HG02870 (cell line): ENCODE measurements around the gene CEP120.
"Not testable (repeated sequence)": the region's sequence is repeated elsewhere in the genome, so short reads cannot be mapped to it uniquely, and the experiment has no call there.

Source experiments
- ATAC-seq: cut with Tn5 transposase; IDR thresholded peaks from one replicate; pipeline ENCODE4 v1.9.1; 2021; ENCODE audit warnings: mild to moderate bottlenecking, moderate library complexity; ENCODE audit not compliant: unreplicated experiment

The CEP120 gene

DNA sequence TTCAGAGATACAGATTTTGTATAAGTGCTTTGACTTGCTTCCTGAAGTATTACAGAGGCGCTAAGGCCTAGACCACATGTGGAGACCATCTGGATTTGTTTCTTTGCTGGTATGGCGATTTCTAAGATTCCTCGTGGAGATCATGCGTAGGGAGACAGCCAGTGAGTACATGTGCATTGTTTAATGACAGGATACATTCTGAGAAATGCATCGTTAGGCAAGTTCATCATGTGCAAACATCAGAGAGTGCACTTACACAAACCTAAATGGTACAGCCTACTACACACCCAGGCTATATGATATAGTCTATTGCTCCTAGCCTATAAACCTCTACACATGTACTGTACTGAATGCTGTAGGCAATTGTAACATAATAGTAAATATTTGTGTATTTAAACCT lies 16.5 kb upstream of the CEP120 start:
- no peak for ATAC-seq

DNA sequence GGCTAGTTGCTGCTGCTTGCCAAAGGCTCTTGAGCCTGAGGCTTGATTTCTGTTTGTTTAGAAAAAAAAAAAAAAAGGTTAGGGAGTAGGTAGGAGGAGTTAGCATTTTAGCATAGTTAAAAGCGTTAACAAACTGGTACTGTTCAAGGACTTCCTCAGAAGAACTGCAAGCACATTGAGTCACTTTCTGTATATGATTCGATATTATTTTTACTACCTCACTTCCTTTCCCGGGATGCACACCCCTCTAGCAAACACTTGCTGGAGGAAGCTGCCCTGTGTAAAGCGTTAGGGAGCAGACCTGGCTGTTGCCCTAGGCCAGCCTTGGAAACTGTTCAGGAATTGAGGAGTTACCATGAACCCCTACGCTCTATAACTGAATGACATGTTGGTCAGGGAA lies 15.7 kb upstream of the CEP120 start:
- no peak for ATAC-seq

DNA sequence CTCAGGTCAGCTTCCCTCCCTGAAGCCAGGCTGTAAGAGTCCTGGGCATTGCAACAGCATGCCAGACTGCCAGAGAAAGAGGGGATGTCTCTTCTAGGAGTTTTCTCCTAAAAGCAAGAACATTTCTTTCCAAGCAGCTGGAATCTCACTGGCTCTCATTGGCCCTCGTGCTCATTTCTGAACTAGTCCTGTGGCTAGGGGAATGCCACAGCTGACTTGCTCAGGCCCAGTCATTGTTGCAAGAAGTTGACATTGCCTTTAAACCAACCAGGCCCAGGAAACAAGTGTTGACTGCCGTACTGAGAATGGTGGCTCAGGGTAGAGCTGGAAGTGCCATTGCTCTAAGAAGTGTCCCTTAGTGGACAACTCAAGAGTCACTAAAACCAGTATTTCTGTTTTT lies 15.0 kb upstream of the CEP120 start:
- peak; percentile 88 for ATAC-seq

DNA sequence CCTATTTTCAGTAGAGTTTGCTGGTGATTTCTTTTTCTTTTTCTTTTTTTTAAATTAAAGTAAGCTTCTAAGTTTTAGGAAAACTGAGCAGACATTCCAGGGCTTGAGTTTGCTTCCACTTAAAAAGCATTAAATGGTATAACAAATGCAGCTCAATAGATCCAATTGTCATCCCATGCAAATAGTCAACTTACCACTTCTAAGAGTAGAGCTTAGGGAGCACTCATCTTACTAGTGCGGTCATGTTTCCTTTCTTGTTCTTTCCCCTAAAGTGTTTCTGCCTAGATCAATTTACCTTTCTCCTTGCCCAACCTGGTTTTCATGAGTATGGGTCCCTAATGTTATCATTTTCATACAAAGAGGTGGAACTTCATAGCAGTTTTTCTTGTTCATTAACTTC lies 13.0 kb upstream of the CEP120 start:
- ATAC-seq, result no peak

DNA sequence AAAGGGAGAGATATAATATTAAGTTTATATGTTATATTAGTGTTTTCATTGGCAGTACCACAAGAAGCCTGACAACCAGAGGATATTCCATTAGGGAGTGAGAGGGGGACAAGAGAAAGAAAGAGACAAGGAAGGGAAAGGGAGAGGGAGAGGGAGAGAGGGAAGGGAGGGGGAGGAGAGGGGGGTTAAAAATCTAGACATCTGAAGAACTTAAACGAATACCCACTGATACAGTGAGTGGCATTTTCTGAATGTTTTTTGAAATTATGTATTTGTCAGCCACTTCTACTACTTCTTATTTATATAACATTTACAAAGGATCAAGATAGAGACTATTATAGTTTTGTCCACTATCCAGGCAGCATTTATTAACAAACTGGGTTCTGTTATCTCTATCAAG lies 11.6 kb upstream of the CEP120 start:
- no peak for ATAC-seq

DNA sequence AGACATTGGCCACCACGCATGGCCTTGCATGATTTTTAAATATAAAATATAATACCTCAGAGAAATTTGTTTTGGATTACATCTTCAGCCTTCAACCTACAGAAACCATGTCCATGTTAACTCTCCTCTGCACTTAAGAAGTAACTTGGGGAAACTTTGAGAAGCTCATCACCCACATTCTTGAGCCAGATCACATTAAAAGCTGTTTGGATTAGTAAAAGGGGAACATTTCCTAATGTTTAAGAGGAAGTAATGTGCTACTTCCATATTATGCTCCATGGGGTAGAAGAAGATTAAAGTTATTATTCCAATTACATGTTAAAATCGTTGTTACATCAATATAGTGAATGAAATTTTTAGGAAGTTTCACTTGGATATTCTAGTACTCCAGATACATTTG lies 10.4 kb upstream of the CEP120 start:
- no peak for ATAC-seq

DNA sequence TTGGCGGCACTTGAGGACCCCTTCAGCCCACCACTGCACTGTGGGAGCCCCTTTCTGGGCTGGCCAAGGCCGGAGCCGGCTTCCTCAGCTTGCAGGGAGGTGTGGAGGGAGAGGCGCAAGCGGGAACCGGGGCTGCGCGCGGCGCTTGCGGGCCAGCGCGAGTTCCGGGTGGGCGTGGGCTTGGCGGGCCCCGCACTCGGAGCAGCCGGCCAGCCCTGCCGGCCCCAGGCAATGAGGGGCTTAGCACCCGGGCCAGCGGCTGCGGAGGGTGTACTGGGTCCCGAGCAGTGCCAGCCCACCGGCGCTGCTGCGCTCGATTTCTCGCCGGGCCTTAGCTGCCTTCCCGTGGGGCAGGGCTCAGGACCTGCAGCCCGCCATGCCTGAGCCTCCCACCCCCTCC lies 7.2 kb upstream of the CEP120 start:
- not testable (repeated sequence) for ATAC-seq

DNA sequence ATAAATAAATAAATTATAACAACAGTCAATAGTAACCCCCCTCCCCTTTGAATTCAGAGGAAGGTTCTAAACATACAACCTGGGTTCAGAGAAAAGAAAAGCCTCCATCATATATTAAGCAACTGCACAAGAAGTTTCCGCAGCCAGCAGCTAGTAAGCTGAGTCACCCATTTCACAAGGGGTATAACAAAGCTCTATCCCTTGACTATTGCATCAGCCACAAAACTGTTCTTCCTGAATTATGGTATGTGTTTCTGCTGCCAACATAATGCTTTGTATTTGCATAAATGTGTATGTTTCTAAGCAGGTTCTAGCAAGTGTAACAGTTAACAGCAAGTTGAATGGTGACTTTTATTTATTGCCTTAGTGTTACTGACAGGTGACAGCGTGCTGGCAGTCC lies 6.8 kb upstream of the CEP120 start:
- ATAC-seq, result no peak

DNA sequence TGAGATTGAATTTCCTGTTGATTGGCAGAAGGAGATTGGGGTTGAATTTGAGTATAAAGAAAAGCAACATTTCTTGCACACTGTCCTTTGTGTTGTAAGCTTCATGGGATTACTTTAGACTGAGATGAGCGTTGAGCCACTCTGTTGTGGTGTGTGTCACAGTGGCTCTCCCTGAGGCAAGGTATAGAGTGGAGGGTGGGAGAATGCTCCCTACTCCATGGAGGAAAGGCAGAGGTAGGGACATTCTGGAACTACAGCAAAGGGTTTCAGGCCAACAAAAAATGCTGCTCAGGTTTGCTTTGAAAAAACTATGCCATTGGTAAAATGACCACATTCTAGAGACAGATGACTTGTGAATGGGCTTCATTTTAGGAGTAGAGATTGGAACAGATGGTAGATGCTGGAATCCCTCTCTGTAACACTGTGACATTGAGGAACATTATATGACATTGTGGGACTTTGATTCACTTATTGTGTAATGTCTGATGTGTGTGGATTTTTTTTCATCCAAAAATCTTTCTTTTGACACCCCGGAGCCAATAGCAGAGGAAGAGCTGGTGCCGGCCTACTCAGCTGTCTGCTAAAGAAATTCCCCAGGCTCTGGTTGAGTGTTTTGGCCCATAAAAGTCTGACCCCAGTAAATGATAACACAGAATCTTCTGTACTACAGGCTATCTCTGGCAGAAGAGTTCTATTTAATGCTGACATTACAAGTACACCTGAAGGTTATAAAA lies 6.2 kb upstream of the CEP120 start:
- ATAC-seq, result no peak

DNA sequence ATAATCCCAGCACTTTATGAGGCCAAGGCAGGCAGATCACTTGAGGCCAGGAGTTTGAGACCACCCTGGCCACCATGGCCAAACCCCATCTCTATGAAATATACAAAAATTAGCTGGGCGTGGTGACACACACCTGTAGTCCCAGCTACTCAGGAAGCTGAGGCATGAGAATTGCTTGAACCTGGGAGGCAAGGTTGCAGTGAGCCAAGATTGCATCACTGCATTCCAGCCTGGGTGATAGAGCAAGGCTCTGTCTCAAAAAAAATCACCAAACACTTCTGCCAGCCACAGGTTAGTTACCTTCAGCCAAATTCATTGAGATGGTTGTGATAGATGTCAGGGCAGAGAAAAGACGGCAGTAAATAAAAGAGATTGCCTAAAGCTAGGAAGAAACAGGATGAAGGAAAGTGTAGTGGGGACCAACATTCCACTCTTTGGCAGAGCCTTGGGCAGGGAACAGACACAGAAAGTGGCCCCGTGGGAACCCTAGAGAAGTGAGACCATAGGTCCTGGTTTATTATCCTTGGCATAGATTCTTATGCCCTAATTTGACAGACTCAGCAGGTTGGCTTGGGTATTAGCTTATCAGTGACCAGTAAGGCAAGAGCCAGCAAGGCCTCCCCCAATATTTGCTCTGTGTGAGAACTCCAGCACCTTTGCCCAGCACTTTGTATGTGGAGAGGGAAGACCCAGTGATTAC lies 5.5 kb upstream of the CEP120 start:
- no peak for ATAC-seq

DNA sequence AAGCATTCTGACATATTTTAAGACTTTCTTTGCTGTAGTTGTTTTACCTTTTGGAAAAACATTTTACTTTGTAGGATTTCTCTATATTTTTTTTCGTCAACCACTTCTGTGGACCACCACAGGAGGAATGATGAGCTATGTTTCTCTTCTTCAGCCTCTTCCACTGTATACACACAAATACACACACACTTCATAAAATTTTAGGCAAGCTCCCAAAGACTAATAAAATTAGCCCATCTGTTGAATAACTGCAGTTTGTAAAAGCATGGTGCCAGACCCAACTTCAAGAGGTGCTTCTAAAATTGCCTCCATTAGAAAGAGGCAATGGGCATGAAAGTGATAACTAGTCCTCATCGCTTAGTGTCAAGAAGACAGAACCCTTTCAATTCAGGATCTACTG lies 4.1 kb upstream of the CEP120 start:
- ATAC-seq, result no peak

DNA sequence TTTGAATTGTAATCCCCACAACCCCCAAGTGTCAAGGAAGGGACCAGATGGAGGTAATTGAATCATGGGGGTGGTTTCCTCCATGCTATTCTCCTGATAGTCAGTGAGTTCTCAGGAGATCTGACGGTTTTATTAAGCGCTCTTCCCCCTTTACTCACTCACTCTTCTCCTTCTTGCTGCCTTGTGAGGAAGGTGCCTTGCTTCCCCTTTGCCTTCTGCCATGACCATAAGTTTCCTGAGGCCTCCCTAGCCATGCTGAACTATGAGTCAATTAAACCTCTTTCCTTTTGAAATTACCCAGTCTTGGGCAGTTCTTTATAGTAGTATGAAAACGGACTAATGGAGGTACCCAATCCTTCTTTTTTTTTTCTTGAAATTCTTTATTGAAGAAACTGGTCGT lies 2.2 kb upstream of the CEP120 start:
- ATAC-seq, result no peak

DNA sequence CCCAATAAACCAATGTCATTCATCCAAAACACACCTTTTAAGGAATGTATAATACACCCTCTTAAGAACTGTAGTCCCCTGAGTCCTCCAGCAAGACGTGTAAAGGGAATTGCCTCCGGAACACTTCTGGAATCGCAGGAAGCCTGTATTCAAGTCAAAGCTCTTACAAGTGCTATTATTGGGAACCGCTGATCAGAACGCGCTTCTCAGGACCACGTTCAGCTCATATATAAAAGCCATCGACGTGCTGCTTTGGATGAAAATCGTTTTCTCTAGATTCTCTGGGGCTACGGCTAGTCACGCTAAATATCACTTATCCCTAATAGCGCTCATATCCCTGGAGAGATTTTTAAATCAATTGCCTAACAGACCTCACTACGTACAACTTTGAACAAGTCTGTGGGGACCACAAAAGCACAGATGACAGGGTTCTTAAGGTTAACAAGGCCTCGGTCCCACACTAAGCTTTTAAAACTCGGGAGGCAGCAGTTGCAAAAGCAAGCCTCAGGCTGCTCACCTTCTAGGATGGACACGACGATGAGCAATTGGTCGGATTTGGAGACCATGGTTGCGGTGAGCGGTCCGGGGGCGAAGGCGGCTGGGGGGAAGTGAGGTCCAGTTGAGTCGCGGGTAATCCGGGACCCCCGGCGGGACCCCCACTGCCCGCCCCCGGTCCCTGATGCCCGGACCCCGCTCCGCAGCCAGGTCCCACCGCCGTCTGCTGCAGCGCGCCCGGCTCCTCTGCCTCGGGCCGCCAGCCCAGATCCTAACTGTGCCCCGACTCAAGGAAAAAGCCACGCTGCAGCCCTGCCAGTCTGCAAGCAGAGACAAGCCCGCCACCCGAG lies 548 bp downstream of the CEP120 start:
- peak; percentile 8 for ATAC-seq

DNA sequence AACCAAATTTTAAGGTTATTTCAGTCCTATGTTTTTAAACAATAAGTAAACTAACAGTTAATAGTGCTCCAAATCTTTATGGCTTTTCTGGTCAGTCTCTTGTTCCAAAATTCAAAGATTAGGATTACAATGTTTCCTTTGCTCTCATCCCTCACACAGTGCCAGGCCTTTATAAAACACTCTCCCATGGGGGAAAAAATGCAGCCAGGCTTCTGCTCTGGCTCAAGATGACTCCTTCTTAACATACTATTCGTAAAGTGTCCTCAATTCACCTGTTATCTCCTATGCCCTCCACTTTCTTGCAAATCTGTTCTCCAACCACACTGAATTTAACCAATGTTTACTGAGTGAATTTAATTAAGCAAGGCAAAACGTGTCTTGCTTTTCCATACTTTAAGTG lies 1.4 kb downstream of the CEP120 start:
- no peak for ATAC-seq

DNA sequence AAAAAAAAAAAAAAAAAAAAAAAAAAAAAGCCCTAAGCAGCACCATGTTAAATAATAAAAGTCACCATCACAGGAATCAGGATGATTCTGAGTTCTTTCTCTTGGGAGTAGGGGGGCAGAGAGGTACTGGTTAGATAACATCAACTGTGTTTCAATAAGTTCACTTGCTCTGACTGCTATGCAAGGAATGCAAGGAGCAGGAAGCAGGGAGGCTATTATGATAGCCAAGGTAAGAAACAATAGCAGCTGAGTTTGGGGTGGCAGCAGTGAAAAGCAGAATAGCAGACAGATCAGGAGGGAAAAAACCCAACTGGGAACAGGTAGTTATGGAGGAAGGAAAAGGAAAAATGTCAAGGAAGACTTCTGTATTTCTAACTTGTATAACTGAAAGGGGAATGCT lies 8.2 kb downstream of the CEP120 start:
- no peak for ATAC-seq

DNA sequence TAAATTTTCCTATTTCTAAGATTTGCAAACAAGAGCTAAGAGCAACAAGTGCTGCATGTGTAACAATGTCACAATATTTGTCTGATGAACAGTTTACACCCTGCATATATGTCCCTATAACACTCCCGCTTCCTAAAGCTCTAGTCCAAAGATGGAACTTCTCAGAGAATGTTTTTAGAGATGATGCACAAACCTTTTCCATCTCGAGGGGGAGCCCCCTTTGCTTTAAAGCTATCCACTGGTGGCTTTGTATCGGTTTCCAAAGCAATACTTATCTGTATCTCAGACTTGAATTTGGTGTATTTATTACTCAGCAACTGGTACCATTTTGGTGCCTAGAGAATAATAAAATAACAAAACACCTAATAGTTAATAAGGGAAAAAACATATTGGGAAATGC lies 11.0 kb downstream of the CEP120 start:
- ATAC-seq, result no peak

DNA sequence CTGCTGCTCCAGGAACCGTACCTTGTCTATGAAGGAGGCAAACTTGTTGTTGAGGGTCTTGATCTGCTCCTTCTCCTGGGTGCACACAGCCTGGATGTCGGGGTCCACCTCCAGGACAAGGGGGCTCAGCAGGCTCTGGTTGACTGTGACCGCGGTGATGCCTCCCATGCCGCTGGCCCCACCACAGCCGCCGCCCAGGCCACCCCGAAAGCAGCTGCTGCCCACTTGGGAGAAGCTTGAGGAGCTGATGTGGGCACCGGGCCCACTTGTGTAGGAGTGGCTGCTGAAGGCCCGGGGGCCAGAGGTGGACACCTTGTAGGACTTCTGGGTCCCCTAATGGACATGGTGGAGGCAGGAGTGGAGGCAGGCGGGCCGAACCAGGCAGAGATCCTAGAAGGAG lies 21.2 kb downstream of the CEP120 start:
- not testable (repeated sequence) for ATAC-seq

DNA sequence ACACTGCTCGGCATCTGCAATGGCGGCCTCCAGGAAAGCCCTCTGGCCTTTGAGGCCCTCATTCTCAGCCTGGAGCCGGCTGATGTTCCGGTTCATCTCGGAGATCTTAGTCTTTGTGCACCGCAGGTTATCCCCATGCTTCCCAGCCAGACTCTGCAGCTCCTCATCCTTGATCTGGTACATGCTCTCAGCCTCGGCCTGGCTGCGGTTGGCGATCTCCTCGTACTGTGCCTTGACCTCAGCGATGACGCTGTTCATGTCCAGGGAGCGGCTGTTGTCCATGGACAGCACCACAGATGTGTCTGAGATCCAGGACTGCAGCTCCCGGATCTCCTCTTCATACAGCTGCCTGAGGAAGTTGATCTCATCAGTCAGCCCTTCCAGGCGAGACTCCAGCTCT lies 21.9 kb downstream of the CEP120 start:
- ATAC-seq, result no peak

DNA sequence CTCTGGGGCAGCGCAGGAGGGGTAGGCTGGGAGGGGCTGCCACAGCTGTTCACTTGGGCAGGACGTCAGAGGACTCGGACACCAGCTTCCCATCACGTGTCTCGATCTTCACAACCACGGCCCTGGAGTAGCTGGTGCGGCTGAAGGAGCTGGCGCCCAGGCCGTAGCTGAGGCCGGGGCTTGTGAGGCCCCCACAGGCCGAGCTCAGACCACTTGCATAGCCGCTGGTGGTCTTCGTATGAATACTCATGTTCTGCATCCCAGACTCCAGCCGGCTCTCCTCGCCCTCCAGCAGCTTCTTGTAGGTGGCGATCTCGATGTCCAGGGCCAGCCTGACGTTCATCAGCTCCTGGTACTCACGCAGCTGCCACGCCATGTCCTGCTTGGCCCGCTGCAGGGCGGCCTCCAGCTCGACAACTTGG lies 22.3 kb downstream of the CEP120 start:
- not testable (repeated sequence) for ATAC-seq

DNA sequence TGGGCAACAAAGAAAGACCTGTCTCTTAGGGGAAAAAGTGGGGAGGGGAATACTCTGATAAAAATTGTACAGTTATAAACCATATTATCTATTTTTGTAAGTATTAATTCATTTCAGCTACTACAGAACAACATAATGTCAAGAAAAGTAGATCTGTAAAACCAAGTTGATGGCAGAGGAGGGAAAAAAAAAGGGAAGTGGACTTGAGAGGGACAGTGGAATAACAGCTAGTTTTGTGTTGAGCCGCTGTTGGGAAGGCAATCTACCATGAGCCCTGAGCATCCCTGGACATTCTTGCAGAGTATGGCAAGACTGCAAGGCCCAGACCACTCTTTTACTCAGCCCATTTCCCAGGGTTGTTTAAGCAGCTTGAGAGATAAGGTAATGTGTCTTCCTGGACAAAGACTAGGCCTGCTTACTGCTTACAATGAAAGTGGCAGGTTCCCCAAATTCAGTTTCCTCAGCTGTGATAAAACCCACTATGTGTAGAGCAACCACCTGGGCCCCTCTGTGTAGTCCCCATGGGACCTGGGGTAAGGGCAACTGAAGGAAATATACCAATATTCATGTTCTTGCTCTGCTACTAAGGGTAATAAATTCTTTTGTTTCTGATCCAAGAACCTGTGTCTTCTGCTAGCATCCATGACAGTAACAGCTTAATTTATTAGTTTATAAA lies 25.0 kb downstream of the CEP120 start:
- no peak for ATAC-seq

DNA sequence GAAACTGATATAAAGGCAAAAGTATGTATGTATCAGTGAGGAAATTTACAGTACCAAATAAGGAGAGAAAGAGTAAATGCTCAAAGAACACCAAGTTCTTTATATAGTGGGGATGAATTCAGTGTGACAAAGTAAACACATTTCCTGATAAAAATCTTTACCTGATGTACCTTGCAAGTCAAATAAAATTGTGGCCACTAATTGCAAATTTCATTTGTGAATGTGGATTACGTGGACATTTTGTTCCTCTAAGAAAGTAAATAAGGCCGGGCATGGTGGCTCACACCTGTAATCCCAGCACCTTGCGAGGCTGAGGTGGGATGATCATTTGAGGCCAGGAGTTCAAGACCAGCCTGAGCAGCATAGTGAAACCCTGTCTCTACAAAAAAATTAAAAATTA lies 25.7 kb downstream of the CEP120 start:
- ATAC-seq, result no peak
